NK-92 (cell line): ENCODE measurements around the gene EPHA8.

Experiments used
- DNase-seq: peaks from one replicate; lab custom pipeline; 2025; ENCODE audit not compliant: unreplicated experiment; lab: John Stamatoyannopoulos, UW

EPHA8 gene

DNA sequence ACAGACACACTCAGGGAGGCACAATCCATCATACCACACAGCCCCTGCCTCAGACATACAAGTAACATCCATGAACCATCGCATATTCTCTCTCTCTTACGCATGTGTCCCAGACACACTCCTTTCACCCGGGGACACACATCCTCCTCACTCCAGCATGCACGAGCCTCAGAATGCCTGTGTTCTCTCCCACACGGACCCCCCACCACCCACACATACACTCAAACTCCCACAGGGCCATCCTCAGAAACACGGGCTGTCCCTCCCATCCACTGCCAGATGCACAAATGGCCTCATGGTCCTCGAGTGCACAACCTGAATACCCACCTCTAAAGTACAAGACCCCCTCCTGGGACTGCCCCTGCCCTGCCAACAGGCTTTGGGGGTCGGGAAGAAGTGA lies 78.0 kb downstream of the EPHA8 start:
- no peak for DNase-seq

DNA sequence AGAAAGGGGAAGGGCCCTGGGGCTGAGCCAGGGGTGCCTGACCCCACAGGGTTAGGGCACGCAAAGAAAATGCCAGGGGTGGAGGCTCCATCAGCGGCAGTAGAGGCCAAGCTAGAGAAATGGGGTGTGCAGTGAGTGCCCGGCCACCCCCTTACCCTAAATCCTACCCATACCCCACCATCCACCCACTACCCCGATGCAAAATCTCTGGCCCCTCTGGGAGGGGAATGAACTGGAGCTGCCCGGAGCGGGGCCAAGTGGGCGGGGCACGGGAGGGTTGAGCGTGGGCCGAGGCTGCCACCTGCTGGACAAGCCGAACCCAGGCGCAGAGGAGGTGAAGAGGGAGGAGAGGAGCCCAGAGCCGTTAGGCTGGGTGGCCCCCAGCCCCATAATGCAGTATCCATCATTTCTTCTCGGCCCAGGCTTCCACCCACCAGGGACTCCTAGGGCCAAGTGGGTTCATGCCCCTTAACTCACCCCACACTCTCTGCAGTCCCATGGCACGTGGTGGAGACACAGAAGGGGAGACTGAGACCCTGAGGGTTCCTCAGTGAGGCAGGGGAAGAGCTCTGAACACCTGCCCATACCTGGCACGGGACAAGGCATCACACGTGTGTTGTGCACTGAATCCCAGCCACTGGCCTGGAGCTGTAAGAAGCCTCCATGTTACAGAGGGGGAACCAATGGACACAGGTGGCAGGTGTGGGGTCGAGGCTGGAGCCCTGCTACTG lies 78.8 kb downstream of the EPHA8 start:
- no peak for DNase-seq

DNA sequence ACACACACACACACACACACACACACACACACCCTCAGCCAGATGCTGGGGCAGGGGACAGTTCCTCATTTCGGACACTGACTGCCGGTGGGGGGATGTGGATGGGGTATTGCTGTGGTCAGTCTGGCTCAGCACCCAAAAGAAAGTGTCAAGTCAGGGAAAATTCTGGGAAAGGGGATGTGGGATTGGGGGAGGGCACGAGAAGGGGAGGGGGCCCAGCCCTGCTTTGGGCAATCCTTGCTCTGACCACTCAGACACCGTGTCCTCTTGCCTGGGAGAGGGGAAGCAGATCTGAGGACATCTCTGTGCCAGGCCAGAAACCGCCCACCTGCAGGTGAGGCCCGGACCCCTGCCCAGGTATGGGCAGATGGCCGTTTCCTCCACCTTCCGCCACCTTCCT lies 80.1 kb downstream of the EPHA8 start, which contains the start of gene C1QC:
Gene C1QC, plus strand, starts transcription at position 253 of the 400 bp plus-strand sequence. CDS start 391 bp downstream, outside the sequence.
- no peak for DNase-seq

DNA sequence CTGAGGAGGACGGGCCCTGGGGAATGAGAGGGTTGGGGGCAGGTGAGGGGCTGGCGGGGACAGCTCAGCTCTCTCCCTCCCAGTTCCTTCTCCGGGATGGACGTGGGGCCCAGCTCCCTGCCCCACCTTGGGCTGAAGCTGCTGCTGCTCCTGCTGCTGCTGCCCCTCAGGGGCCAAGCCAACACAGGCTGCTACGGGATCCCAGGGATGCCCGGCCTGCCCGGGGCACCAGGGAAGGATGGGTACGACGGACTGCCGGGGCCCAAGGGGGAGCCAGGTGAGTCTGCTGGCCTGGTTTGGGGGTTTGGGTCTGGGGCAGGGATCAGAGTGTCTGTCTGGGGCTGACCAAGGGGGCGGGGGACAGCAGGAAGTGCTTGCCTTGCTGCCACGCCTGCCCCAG lies 80.6 kb downstream of the EPHA8 start:
- DNase-seq: no peak

DNA sequence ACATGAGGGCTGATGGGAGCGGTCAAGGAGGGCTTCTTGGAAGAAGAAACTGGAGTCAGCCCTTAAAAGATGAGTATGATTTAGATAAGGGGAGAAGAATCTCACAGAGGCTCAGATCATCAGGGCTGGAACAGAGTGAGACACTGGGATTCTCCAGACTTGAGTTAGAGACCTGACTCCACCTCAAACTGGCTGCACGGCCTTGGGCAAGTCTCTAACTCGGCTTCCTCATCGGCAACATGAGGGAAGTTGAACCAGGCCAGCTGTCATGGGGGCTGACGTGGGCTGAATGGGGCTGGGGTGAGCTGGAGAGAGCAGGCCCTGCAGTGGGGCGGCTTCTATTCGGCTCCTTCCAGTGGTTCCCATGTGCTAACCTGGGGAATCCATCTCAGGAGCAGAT lies 82.6 kb downstream of the EPHA8 start:
- DNase-seq: no peak

DNA sequence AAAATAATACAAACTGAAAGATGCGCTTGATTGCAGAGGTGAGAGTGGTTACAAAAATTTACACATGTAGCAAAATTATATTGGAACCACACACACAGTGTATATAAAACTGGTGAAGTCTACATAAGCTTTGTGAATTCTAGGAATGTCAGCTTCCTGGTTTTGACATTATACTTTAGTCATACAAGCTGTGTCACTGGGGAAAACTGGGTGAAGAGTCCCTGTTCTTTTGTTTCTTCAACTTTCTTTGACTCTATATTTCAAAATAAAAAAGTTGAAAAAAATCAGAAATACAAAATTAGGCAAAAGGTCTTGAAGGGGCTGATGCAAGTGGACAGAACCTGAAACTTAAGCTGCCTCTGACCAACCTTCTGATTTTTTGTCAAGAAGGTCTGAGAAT lies 83.1 kb downstream of the EPHA8 start:
- no peak for DNase-seq

DNA sequence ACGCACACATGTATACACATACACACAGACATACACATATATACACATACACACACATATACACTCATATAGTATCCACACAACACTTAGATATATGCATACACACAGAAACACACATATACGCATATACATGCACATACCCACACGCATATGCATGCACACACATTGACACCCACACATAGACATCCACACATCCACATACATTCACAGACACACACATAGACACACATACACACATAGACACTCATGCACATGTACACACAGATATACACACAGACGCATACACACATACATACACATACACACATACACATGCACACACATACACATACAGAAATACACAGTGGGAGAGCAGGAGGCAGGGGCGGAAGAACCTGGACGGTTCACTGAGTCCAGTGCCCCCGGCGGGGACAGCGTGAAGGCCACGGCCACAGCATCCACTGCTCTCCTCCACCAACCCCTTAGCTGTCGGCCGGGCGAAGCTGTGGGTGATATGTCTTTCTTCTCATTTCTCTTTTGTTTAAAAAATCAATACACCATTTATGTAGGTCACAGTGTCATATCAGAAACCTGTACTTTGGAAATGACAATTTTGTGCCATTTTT lies 86.9 kb downstream of the EPHA8 start:
- no peak for DNase-seq

DNA sequence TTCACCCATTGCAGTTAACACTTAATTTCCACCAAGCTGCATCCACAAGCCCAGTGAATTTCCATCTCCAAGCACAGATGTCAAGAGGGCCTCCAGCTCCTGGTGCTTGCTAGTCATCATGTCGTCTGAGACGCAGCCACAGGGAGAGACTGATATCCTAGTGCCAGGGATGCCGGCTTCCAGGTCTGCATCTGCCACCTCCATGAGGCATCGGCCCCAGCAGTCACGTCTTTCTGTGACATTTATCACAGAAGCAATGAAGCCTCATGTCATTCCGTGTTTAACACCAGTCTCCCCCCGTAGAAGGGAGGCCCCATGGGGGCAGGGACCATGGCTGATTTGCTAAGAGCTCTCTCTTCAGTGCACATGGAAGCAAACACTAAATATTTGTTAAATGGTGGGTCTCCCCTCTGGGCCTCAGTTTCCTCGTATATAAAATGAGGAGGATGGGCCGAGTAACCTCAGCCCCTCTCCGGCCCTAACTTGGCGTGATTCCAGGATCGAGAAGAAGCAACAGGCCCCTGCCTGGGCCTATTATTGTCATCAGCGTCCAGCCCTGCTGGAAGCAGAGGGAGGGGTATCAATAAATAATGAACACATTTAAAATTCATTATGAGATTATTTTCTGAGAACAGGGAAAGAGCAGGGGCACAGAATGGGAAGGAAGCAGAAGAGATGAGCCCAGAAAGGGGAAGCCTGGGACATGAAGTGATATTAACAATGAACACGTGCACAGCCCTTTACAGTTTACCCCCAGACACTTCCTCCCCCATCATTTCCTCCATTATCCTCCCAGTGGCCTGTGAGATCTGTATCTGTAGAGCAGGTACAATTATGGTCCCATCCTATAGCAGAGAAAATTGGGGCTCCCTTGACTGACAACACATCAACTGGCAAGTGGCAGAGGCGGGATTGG lies 88.9 kb downstream of the EPHA8 start:
- DNase-seq: no peak

DNA sequence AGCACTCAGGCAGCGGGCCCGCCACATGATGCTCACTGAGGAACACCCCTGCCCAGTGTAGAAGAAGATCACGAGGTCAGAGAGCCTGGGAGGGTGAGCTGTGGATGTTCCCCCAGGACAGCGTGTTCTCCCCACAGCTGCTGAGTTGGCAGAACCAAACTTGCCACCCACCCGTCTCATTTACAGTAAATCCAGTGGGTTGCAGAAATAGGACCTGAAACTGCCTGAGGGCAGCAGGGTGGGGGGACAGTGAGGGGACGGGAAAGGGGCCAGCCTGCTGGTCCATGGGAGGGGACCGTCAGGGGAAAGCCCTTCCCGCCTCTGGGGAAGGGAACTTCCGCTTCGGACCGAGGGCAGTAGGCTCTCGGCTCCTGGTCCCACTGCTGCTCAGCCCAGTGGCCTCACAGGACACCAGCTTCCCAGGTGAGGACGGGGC lies 89.6 kb downstream of the EPHA8 start, which contains the start of gene C1QB:
Gene C1QB, plus strand, starts transcription at position 356 of the 436 bp plus-strand sequence. CDS start 6,227 bp downstream, outside the sequence.
- no peak for DNase-seq
